Measurements from ENCODE around the gene SSR3. TPM values are rescaled to one million over a fixed set of nuclear protein-coding genes. Genes with fewer than 3 reads are reported as not detected.

SSR3 gene
- total and polyA plus RNA-seq, 2 donors (not counting 1 experiment from before 2014, with no cell fraction given) = 159 to 355 TPM

- DNase-seq (ENCODE audit: low read depth in 2 of 2) = no peak
- Histone ChIP-seq H3K27ac (ENCODE audit: insufficient read depth, low read length) (no peak overlapping the region), H3K4me2 (ENCODE audit: extremely low read depth, insufficient read depth, low read length) (no peak overlapping the region), H3K4me1 (ENCODE audit: control insufficient read depth, extremely low read depth, insufficient read depth, low read length) (no peaks in the 10 kb centered on the region), H3K4me3 (replicated peaks in 1 of 4; ENCODE audit: control extremely low read depth in 1 of 4, insufficient read depth in 1 of 4, low read depth in 3 of 4, low read length in 4 of 4) (no peak overlapping the region), H3K9ac (ENCODE audit: insufficient read depth, low read length) (no peak overlapping the region), H3K36me3 (ENCODE audit: control insufficient read depth, insufficient read depth, low read length) (no peaks in the 10 kb centered on the region), H3K27me3 (ENCODE audit: control insufficient read depth, insufficient read depth, low read length) (no peaks in the 10 kb centered on the region), H3K9me3 (ENCODE audit: control insufficient read depth, insufficient read depth, low read depth, low read length) (no peaks in the 10 kb centered on the region), H2AFZ (ENCODE audit: low read length) (no peak overlapping the region), H3K79me2 (ENCODE audit: control insufficient read depth, insufficient read depth, low read length) (no peaks in the 10 kb centered on the region), H4K20me1 (ENCODE audit: control insufficient read depth, extremely low read depth, insufficient read depth, low read length) (no peaks in the 10 kb centered on the region)
- TF ChIP-seq EZH2 (IDR thresholded peaks at IDR 0.05; ENCODE audit: low read length, missing control alignments) (no peak), CTCF (conservative IDR thresholded peaks at IDR 0.05 in 1 of 2, IDR thresholded peaks at IDR 0.05 in 1 of 2; ENCODE audit: low read depth in 1 of 2, low read length in 2 of 2) (no peak)
These were observed 38.6 kb downstream of the SSR3 start for GRCh38 chr3:156516284-156516683.

GRCh38 chr3:156513619-156514018 lies 41.3 kb downstream of the SSR3 start:
- Histone ChIP-seq H3K27me3 (ENCODE audit: control insufficient read depth, insufficient read depth, low read length) (no peaks in the 10 kb centered on the region), H3K9ac (ENCODE audit: insufficient read depth, low read length) (no peak overlapping the region), H3K4me3 (replicated peaks in 1 of 4; ENCODE audit: control extremely low read depth in 1 of 4, insufficient read depth in 1 of 4, low read depth in 3 of 4, low read length in 4 of 4) (no peak overlapping the region), H3K36me3 (ENCODE audit: control insufficient read depth, insufficient read depth, low read length) (no peaks in the 10 kb centered on the region), H3K4me2 (ENCODE audit: extremely low read depth, insufficient read depth, low read length) (no peak overlapping the region), H3K4me1 (ENCODE audit: control insufficient read depth, extremely low read depth, insufficient read depth, low read length) (no peaks in the 10 kb centered on the region), H4K20me1 (ENCODE audit: control insufficient read depth, extremely low read depth, insufficient read depth, low read length) (no peaks in the 10 kb centered on the region), H3K9me3 (ENCODE audit: control insufficient read depth, insufficient read depth, low read depth, low read length) (no peaks in the 10 kb centered on the region), H3K79me2 (ENCODE audit: control insufficient read depth, insufficient read depth, low read length) (no peaks in the 10 kb centered on the region), H3K27ac (ENCODE audit: insufficient read depth, low read length) (no peak overlapping the region), H2AFZ (ENCODE audit: low read length) (no peak overlapping the region)
- DNase-seq (ENCODE audit: low read depth in 2 of 2) = no peak
- TF ChIP-seq CTCF (conservative IDR thresholded peaks at IDR 0.05 in 1 of 2, IDR thresholded peaks at IDR 0.05 in 1 of 2; ENCODE audit: low read depth in 1 of 2, low read length in 2 of 2) = no peak
- no peak for TF ChIP-seq EZH2 (IDR thresholded peaks at IDR 0.05; ENCODE audit: low read length, missing control alignments)

- H3K36me3 ChIP-seq (ENCODE audit: control insufficient read depth, insufficient read depth, low read length) = no peaks in the 10 kb centered on the region
- TF ChIP-seq EZH2 (IDR thresholded peaks at IDR 0.05; ENCODE audit: low read length, missing control alignments) (no peak), CTCF (conservative IDR thresholded peaks at IDR 0.05 in 1 of 2, IDR thresholded peaks at IDR 0.05 in 1 of 2; ENCODE audit: low read depth in 1 of 2, low read length in 2 of 2) (no peak)
These were observed 42.8 kb downstream of the SSR3 start for GRCh38 chr3:156511987-156512677.

More at GRCh38 chr3:156511987-156512677, 42.8 kb downstream of the SSR3 start:
- Histone ChIP-seq H3K79me2 (ENCODE audit: control insufficient read depth, insufficient read depth, low read length) (no peaks in the 10 kb centered on the region), H3K4me1 (ENCODE audit: control insufficient read depth, extremely low read depth, insufficient read depth, low read length) (no peaks in the 10 kb centered on the region), H3K9ac (ENCODE audit: insufficient read depth, low read length) (no peak overlapping the region), H3K4me3 (replicated peaks in 1 of 4; ENCODE audit: control extremely low read depth in 1 of 4, insufficient read depth in 1 of 4, low read depth in 3 of 4, low read length in 4 of 4) (no peak overlapping the region), H3K4me2 (ENCODE audit: extremely low read depth, insufficient read depth, low read length) (no peak overlapping the region), H3K27ac (ENCODE audit: insufficient read depth, low read length) (no peak overlapping the region), H2AFZ (ENCODE audit: low read length) (no peak overlapping the region), H3K27me3 (ENCODE audit: control insufficient read depth, insufficient read depth, low read length) (no peaks in the 10 kb centered on the region), H3K9me3 (ENCODE audit: control insufficient read depth, insufficient read depth, low read depth, low read length) (no peaks in the 10 kb centered on the region), H4K20me1 (ENCODE audit: control insufficient read depth, extremely low read depth, insufficient read depth, low read length) (no peaks in the 10 kb centered on the region)
- no peak for DNase-seq (ENCODE audit: low read depth in 2 of 2)
